HuH-7 (cell line): ENCODE measurements around the gene MGLL.

Source experiments
- DNase-seq: peaks from one replicate; pipeline ENCODE4 v3.0.0; 2011; ENCODE audit warnings: low spot score

MGLL gene

DNA sequence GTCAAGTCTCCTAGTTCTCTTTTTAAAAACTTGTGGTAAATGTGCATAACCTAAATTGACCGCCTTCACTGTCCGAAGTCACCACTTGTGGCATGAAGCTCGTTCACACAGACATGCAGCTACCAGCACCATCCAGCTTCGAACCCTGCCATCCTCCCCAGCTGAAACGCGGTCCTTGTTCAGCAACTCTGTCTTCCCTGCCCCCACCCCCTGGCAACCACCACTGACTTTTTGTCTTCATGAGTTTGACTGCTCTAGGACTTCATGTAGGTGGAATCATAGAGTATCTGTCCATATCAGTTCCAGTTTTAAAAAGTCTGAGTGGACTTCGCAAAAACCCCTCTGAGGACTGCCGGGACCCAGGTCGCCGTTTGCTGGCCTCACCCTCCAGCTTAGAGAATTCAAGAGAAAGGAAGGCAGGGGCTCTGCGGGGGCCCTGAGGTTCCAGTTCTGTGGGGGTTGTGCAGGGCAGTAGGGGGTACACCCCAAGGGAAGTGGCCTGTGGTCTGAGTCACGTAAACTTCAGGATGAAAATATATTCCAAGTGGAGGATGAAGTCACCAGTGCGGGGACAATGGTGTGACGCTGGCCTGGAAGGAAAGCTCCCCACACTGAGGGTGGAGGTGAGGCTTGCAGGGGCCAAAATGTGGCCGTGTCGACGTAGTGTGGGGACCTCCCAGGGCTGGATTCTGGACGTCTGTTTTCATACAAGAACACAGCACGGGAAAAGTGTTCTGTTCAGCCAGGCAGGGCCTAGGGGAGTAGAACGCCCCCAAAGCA lies 82.0 kb downstream of the MGLL start:
- DNase-seq = no peak

DNA sequence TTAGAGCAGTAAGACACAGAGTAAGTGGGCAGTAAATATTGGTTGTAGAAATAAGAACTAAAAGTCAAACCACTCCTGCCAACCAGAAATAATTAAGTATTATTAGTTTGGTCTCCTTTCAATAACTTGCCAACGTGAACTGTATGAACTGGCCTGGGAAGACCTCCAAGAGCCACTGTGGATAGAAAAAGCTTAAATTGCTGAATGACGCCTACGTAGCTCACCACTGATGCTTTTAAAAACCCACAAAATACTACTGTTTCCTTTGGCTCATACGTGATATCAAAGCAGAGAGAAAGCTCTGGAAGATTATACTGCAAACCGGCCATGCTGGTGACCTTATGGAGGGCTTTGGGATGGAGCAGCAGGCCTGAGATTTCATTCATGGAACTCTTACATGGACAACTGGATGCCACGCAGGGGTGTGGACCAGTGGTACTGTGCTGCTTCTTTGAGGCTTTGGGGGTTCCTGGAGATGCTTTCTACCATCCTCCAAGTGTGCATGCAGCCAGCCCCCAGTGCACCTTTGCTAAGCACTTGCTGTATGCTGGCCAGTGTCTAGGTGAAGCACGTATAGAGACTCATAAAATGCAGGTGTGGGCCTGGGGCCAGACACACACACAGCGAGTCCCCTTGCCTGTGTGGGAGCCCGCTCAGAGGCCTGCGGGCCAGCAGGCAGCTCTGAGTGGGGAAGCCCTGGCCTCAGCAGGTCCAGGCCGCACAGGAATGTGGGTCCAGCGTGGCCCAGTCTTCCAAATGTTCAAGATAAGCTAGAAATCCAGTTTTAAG lies 82.8 kb downstream of the MGLL start:
- DNase-seq = no peak

DNA sequence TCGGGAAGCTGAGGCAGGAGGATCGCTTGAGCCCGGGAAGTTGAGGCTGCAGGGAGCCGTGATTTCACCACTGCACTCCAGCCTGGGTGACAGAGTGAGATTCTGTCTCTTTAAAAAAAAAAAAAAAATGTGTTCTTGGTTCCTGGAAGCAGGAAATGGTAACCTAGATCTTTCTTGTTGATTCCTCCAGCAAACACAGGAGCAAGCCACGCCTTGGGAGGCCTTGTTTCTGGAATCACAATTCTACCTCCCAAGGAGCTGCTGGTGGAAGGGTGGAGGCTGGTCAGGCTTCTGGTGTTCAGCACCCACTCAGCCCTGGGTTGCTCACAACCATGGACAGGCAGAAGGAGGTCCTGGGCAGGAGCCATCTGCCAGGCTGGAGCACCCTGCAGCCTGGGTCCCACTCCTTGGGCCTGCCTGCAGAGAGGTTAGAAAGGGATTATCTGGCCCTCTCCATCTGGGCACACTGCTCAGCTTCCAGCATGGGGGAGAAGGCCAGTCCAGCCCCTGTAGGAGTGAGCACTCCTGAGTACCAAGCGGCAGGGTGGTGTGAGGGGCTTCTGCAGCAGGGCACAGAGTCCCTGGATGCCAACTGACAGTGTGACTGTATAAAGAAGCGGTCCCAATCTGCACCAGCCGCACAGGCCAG lies 84.0 kb downstream of the MGLL start:
- no peak for DNase-seq

- no peak for DNase-seq
Observed at GRCh38 chr3:127736801-127737539, 85.3 kb downstream of the MGLL start.

DNA sequence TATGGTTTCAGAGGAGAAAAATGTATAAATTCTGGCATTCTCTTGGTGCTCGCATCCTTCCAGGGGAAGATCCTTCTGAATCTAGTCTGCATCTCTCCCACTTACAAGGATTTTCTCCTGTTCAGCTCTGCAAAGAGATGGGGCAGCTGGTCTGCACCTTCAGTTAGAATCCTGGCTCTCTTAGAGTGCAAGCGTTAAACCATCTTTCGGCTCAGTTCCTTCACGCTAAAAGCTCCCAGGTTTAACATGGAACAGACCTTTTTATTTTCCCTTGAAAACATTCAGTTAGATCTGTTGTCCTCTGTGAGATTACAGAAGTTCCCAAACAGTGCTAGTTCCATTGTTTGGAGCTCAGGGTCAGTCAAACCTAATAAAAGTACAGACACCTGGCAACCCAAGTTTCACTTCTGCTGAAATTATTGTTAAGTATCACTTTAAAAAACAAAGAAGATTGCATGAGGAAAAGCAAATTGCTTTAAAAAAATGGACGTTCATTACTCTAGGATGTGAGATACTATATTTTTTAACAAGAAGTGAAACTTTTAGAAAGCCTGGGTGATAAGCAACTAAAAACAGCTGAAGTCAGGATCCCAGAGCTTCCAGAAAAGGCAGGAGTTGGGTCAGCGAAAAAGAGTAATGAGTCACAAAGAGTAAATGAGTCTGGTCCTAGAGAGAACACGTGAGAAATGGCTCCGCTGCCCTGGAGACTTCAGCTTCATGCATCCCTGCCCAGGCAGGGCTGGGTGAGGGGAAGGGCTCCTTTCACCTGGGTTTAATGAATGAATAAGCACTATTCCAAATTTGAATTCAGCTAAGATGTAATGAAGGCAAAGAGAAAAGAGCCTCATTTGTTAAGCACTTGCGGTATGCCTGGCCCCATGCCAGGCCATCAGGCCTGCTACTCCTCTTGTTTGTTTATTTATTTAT lies 86.3 kb downstream of the MGLL start:
- DNase-seq = no peak

- no peak for DNase-seq
Observed at GRCh38 chr3:127734754-127735473, 87.4 kb downstream of the MGLL start.

DNA sequence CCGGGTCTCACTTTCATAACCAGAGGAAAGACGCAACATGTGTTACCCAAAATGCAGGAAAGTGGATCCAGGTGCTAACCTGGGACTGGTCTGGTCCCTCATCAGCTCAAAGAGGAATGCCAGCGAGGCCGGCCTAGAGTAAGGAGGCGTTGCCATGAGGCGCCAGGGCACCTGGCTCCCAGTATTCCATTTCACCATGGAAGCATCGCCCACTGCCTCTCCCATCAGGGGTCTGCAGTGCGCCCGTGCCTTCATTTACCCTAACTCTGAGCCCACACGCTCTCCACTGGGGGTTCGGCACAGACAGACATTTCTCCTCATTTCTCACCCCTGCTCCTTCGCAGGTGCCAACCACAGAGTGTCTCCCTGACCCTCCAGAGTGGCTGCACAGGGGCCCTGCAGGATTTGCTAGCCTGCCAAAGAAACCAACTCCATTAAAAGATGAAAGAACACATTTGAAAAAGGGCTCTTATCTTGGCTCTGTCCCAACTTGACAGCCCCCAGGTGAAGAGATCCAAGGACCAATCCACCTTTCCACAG lies 88.1 kb downstream of the MGLL start:
- DNase-seq = no peak

DNA sequence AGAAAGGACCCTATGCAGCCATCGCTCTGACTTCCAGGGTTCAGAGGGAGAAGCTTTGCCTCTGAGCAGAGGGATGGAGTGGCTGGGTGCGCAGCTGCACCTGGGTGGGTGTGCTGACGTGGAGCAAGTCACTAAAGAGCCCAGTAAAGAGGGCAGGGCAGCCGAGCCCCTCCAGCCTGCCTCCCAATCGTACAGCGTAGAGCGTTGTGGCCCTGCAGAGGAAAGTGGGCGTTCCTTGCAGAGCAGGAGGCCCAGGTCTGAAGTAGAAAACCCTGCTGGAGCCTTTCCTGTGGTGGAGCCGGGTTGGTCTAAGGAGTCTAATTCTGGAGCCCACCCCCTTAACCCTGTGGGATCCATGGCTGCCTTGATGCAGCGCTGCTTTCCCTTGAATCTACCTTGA lies 88.5 kb downstream of the MGLL start:
- DNase-seq = no peak

- DNase-seq = no peak
Observed at GRCh38 chr3:127732879-127733350, 89.4 kb downstream of the MGLL start.

DNA sequence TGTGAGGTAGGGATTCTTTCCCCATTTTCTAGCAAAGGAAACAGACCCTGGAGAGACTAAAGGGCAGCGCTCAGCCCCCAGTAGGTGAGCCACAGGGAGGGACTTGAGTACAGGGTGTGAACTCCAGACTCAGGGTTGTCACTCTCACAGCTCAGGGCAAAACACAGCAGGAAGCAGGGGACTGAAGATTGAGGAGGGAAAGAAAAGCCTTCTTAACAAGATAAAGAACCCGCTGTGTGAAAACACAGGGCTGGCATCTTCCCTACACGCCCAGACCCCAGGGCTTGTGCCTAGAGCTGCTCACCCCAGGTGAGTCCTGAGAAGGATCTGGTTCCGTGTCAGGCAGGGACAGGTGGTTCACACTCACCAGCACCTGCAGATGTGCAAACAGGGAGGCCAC lies 90.0 kb downstream of the MGLL start:
- DNase-seq = no peak

- no peak for DNase-seq
Observed at GRCh38 chr3:127731546-127732289, 90.6 kb downstream of the MGLL start.

DNA sequence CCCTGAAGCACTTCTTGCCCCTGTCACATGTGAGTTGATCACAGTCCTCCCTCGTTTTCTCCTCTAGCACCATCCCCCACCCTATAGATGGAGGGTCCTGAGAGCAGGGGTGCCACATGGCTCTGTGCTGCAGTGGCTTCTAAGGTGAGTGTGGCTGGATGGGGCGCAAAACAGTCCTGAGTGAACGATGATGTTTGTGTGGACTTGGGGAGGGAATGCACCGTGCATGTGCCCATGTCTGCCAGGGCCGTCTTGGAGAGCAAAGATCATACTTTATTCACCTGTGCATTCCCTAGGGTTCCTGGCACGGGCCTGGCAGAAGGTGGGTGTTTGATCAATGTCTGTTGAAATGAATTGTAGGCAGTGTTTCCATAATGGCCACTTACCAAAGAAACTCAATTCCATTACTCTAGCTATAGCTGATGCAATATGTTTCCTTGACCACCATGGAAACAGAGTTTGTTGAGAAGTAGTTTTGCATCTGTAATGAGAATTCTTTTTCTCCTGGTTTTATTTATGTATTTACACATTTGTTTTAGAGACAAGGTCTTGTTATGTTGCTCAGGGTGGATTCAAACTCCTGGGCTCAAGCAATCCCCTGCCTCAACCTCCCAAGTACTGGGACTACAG lies 91.5 kb downstream of the MGLL start:
- DNase-seq = no peak

GRCh38 chr3:127730171-127730570 lies 92.1 kb downstream of the MGLL start:
- no peak for DNase-seq

- DNase-seq = no peak
Observed at GRCh38 chr3:127729556-127730056, 92.7 kb downstream of the MGLL start.

GRCh38 chr3:127728417-127729015 lies 93.8 kb downstream of the MGLL start:
- DNase-seq = no peak

GRCh38 chr3:127726894-127727293 lies 95.4 kb downstream of the MGLL start:
- no peak for DNase-seq

- no peak for DNase-seq
Observed at GRCh38 chr3:127723011-127723567, 99.2 kb downstream of the MGLL start.
